ENCODE results near the gene P2RY12.

DNA sequence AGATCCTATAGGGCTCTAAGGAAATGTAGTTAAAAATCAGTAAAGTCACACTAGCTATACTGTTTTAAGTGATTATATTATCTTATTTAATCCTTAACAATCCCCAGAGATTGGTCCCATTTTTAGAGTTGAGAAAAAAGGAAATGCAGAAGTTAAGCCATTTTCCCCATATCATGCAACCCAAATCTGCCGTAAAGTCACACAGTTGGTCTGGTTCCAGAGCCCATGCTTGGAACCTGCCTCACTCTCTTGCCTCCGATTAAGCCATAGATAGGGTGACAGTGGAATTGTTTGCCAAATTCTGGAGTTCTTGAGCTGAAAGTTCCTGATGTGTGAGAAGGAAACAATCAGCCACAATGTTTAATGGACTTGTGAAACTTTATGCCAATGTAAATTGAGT is 52.9 kb downstream of the P2RY12 start:
- TF ChIP-seq, protein P1, sequence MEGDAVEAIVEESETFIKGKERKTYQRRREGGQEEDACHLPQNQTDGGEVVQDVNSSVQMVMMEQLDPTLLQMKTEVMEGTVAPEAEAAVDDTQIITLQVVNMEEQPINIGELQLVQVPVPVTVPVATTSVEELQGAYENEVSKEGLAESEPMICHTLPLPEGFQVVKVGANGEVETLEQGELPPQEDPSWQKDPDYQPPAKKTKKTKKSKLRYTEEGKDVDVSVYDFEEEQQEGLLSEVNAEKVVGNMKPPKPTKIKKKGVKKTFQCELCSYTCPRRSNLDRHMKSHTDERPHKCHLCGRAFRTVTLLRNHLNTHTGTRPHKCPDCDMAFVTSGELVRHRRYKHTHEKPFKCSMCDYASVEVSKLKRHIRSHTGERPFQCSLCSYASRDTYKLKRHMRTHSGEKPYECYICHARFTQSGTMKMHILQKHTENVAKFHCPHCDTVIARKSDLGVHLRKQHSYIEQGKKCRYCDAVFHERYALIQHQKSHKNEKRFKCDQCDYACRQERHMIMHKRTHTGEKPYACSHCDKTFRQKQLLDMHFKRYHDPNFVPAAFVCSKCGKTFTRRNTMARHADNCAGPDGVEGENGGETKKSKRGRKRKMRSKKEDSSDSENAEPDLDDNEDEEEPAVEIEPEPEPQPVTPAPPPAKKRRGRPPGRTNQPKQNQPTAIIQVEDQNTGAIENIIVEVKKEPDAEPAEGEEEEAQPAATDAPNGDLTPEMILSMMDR (conservative IDR thresholded peaks at IDR 0.05; ENCODE audit: low read depth, low read length): no peak
- no peak for TF ChIP-seq RCOR1 (IDR thresholded peaks at IDR 0.05; ENCODE audit: insufficient replicate concordance, low read length)
- no peak for TF ChIP-seq RAD21 (IDR thresholded peaks at IDR 0.05; ENCODE audit: low read length)
- no peak for TF ChIP-seq BHLHE40 (IDR thresholded peaks at IDR 0.05; ENCODE audit: low read depth, low read length)
- TF ChIP-seq POLR2A (IDR thresholded peaks at IDR 0.05; ENCODE audit: low read depth, low read length): no peak
- TF ChIP-seq RFX5 (IDR thresholded peaks at IDR 0.05; ENCODE audit: low read depth, low read length): no peak
- TF ChIP-seq MAFK (IDR thresholded peaks at IDR 0.05; ENCODE audit: low read depth, low read length): no peak
- TF ChIP-seq ELK1 (IDR thresholded peaks at IDR 0.05; ENCODE audit: borderline replicate concordance, low read depth, low read length): no peak
- TF ChIP-seq SMC3 (IDR thresholded peaks at IDR 0.05; ENCODE audit: low read depth, low read length): no peak
- TF ChIP-seq MXI1 (IDR thresholded peaks at IDR 0.05; ENCODE audit: borderline replicate concordance, low read depth, low read length): no peak
- TF ChIP-seq CHD1 (IDR thresholded peaks at IDR 0.05; ENCODE audit: low read depth, low read length): no peak
- no peak for TF ChIP-seq NFE2L2 (IDR thresholded peaks at IDR 0.05; ENCODE audit: low read depth, low read length)
- no peak for TF ChIP-seq FOS (IDR thresholded peaks at IDR 0.05; ENCODE audit: low read depth, low read length)
